Ovary (tissue), 9 donors: ENCODE data around the gene CALHM1. TPM values are rescaled to one million over a fixed set of nuclear protein-coding genes. Genes with fewer than 3 reads are reported as not detected.

Source experiments
- DNase-seq, 5 donors: peaks; one replicate each; pipeline ENCODE4 v3.0.0-alpha.2; 2019 to 2020
- H3K27ac ChIP-seq, 2 donors: fragments of 200-600 bp; one replicate each; pipeline versions ENCODE4 v1.5.1 to v1.8.0; 2019 to 2022
- H3K27me3 ChIP-seq: fragments of 200-600 bp; one replicate; pipeline ENCODE4 v1.8.0; 2022
- H3K36me3 ChIP-seq: fragments of 200-600 bp; sonication (generic); one replicate; pipeline ENCODE4 v1.5.1; 2019
- H3K4me1 ChIP-seq: one replicate; pipeline ENCODE4 v1.8.1; 2013; ENCODE audit warnings: mild to moderate bottlenecking, moderate library complexity; ENCODE audit not compliant: insufficient read depth
- H3K4me3 ChIP-seq: fragments of 200-600 bp; sonication (generic); one replicate; pipeline ENCODE4 v1.5.1; 2017
- H3K9me3 ChIP-seq, 2 donors: fragments of 200-600 bp in 1 of 2; sonication (generic) in 1 of 2; one replicate each; pipeline versions ENCODE4 v1.5.1 to v1.8.1; 2013 to 2019; ENCODE audit warnings: mild to moderate bottlenecking in 1 of 2, moderate library complexity in 1 of 2
- EP300 ChIP-seq: sonication (generic); formaldehyde crosslinking; IDR thresholded peaks from one replicate; pipeline ENCODE4 v1.6.1; 2017; ENCODE audit warnings: antibody characterized with exemption
- POLR2A ChIP-seq: fragments of 450-650 bp; IDR thresholded peaks from one replicate; pipeline ENCODE4 v1.6.1; 2017; ENCODE audit warnings: antibody characterized with exemption, mild to moderate bottlenecking, moderate library complexity
- WGBS, 3 donors: extraction: QIAGEN DNeasy Blood & Tissue Kit in 1 of 3; methylation state at CpG; one replicate each; pipeline versions ENCODE4 v1.1.5 to v1.1.7; 2013 to 2017; 5-methylcytosine and 5-hydroxymethylcytosine counted together
- intact Hi-C, 4 donors: fragments of 100-400 bp; cut with DNase I; formaldehyde crosslinking; loops; one replicate each; pipeline versions ENCODE4 v1.11.0 to v1.15.1; 2022 to 2023
- polyA plus RNA-seq, 2 donors: library from polyadenylated mRNA; stranded (reverse); fragments of 200-250 nt in 1 of 2; fragments of 350-450 nt in 1 of 2; fragmentation: Illumina TruSeq in 1 of 2; extraction: RNeasy Lipid Tissue Mini Kit (QIAGEN cat#74804) in 1 of 2; gene quantifications; one replicate each; pipeline ENCODE4 v1.2.3, GENCODE V29; 2013 to 2014
- total RNA-seq, 7 donors: library from RNA; depleted of rRNA in 2 of 7; stranded (reverse); fragments of >200 nt in 2 of 7; fragmentation: NEBNext Ultra II Directional in 3 of 7; extraction: Animal tissue kit (Norgen Biotek cat#: 25700) in 3 of 7; gene quantifications; one replicate each; pipeline versions ENCODE4 v1.1.0 to v1.2.4, GENCODE V29; 2016 to 2023
- TF ChIP-seq, protein P1 (sequence below), 3 donors: fragments of 450-650 bp in 2 of 3; fragments of 200-600 bp in 1 of 3; IDR thresholded peaks; one replicate each; pipeline versions ENCODE4 v1.5.1 to v1.8.0; 2016 to 2022; ENCODE audit warnings: antibody characterized with exemption in 3 of 3, mild to moderate bottlenecking in 1 of 3
- donor health status: DM: no; HTN: no; CAD: no; lungs with moderate emphysema.
- donor health status: DM: no; HTN: no; CAD: no.
- donor health status: Bipolar disorder and iron deficiency.
- donor health status: DM: yes; HTN: yes; CAD: no.
- donor health status: DM: no; HTN: no; CAD: no.
- donor health status: DM: yes; HTN: yes; CAD: no.

The CALHM1 gene
- total and polyA plus RNA-seq, 9 donors = not detected

DNA sequence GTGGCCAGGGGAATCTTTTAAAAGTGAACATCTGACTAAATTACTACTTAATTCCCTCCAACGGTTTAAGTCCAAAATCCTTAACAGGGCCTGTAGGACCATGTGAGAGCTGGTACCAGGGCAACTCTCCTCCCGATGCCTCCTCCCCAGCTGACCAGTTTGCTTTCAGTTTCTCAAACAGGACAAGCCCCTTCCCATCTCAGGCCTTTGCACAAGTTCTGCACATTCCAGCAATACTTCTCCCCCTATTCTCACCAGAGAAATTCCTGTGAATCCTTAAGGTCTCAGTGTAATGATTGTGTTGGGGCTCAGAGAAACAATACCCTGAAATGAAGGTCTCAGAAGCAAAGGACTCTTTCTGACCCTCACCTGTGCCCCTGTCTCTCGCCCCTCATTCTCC, 8.0 kb upstream of the CALHM1 start:
- H3K27ac ChIP-seq = no peak overlapping the region
- H3K4me3 ChIP-seq = no peak overlapping the region
- no peaks in the 10 kb centered on the region for H3K9me3 ChIP-seq
- H3K4me1 ChIP-seq = no peaks in the 10 kb centered on the region
- H3K36me3 ChIP-seq = no peaks in the 10 kb centered on the region
- TF ChIP-seq, protein P1, sequence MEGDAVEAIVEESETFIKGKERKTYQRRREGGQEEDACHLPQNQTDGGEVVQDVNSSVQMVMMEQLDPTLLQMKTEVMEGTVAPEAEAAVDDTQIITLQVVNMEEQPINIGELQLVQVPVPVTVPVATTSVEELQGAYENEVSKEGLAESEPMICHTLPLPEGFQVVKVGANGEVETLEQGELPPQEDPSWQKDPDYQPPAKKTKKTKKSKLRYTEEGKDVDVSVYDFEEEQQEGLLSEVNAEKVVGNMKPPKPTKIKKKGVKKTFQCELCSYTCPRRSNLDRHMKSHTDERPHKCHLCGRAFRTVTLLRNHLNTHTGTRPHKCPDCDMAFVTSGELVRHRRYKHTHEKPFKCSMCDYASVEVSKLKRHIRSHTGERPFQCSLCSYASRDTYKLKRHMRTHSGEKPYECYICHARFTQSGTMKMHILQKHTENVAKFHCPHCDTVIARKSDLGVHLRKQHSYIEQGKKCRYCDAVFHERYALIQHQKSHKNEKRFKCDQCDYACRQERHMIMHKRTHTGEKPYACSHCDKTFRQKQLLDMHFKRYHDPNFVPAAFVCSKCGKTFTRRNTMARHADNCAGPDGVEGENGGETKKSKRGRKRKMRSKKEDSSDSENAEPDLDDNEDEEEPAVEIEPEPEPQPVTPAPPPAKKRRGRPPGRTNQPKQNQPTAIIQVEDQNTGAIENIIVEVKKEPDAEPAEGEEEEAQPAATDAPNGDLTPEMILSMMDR (IDR thresholded peaks at IDR 0.05) = no peak
- TF ChIP-seq POLR2A (no peak), EP300 (no peak)
- 62 to 74% (median 72%) methylated on average over 3 of the region's 3 CpGs for WGBS, 3 donors
- H3K27me3 ChIP-seq = no peaks in the 10 kb centered on the region
- intact Hi-C loops = no loop called here
- DNase-seq = no peak

DNA sequence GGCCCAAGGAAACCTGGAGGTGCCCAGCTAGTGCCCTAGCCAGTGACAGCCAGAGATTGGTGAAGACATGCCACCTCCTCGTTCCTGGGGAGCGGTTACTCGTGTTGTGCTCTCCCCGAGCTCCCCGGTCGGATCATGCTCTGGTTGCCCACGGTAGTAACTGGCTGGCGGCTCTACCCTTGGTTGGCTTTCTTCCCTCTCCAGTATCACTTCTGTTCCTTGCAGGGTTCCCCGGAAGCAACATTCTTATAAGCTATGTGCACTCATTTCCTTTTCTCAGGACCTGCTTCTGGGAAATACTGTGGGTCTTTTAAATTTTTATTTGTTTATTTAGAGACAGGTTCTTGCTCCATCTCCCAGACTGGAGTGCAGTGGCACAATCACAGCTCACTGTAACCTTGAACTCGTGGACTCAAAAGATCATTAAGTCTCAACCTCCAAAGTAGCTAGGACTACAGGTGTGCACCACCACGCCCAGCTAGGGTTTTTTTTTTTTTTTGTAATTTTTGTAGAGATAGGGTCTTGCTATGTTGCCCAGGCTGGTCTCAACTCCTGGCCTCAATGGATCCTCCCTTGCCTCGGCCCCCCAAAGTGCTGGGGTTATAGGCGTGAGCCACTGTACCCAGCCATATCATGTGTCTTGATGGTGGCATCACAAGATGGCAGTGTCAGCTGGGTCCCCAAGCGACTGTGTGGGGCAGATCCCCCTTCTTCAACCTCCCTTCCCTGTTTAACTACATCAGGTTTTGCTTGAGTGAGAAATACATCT, 6.9 kb upstream of the CALHM1 start:
- H3K4me1 ChIP-seq = no peaks in the 10 kb centered on the region
- H3K27ac ChIP-seq = no peak overlapping the region
- H3K4me3 ChIP-seq = no peak overlapping the region
- H3K27me3 ChIP-seq = no peaks in the 10 kb centered on the region
- H3K36me3 ChIP-seq = no peaks in the 10 kb centered on the region
- H3K9me3 ChIP-seq = no peaks in the 10 kb centered on the region
- DNase-seq = no peak
- 88 to 91% (median 90%) methylated on average over 14 of the region's 14 CpGs for WGBS, 3 donors
- no peak for TF ChIP-seq POLR2A
- TF ChIP-seq, protein P1 (IDR thresholded peaks at IDR 0.05) = no peak
- TF ChIP-seq EP300 = no peak
- intact Hi-C loops = no loop called here

DNA sequence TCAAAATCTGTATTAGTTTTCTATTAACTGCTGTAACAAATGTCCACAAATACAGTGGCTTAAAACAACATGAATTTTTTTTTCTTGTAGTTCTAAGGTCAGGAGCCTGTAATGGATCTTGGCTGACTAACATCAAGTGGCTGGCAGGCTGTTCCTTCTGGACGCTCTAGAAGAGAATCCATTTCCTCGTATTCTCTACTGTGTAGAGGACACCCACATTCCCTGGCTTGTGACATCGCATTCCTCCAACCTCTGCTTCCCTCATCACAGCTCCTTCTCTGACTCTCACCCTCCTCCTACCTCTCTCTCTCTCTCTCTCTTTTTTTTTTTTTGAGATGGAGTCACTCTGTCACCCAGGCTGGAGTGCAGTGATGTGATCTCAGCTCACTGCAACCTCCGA, 4.8 kb upstream of the CALHM1 start:
- Histone ChIP-seq H3K4me1 (no peaks in the 10 kb centered on the region), H3K27ac (no peak overlapping the region), H3K36me3 (no peaks in the 10 kb centered on the region), H3K9me3 (no peaks in the 10 kb centered on the region), H3K27me3 (no peaks in the 10 kb centered on the region), H3K4me3 (no peak overlapping the region)
- TF ChIP-seq POLR2A (no peak), EP300 (no peak)
- TF ChIP-seq, protein P1 (IDR thresholded peaks at IDR 0.05) = no peak
- WGBS, 3 donors = 71 to 80% (median 77%) methylated on average over 4 of the region's 4 CpGs
- no peak for DNase-seq
- intact Hi-C loops = no loop called here

GRCh38 chr10:103459615-103460014, 915 bp upstream of the CALHM1 start:
- H3K4me1 ChIP-seq = no peaks in the 10 kb centered on the region
- no peak overlapping the region for H3K27ac ChIP-seq
- no peaks in the 10 kb centered on the region for H3K9me3 ChIP-seq
- no peak for DNase-seq
- TF ChIP-seq POLR2A = no peak
- TF ChIP-seq EP300 = no peak
- TF ChIP-seq, protein P1 (IDR thresholded peaks at IDR 0.05) = no peak
- WGBS, 3 donors = 62 to 73% (median 64%) methylated on average over 4 of the region's 4 CpGs
- H3K36me3 ChIP-seq = no peaks in the 10 kb centered on the region
- intact Hi-C loops = no loop called here
- no peaks in the 10 kb centered on the region for H3K27me3 ChIP-seq
- no peak overlapping the region for H3K4me3 ChIP-seq
